ENCODE measurements around the gene FAM177A1.

GRCh38 chr14:35051796-35052195 lies 5.7 kb downstream of the FAM177A1 start:
- no peak for TF ChIP-seq CTCF (conservative IDR thresholded peaks at IDR 0.05 in 1 of 2, IDR thresholded peaks at IDR 0.05 in 1 of 2; ENCODE audit: low read depth in 1 of 2, low read length in 2 of 2)
- TF ChIP-seq EZH2 (IDR thresholded peaks at IDR 0.05; ENCODE audit: low read length, missing control alignments): no peak

Data from fibroblast of lung (primary cell).